HG02798 (cell line): ENCODE measurements around the gene DDR2.
"Not testable (repeated sequence)": the region's sequence is repeated elsewhere in the genome, so short reads cannot be mapped to it uniquely, and the experiment has no call there.

ENCODE experiments used
- ATAC-seq: cut with Tn5 transposase; IDR thresholded peaks from one replicate; pipeline ENCODE4 v1.9.1; 2021; ENCODE audit warnings: mild to moderate bottlenecking; ENCODE audit not compliant: unreplicated experiment, poor library complexity

DDR2 gene

GRCh38 chr1:162741574-162741973 lies 109.3 kb downstream of the DDR2 start:
- ATAC-seq = no peak

GRCh38 chr1:162746264-162746942 lies 114.1 kb downstream of the DDR2 start:
- ATAC-seq = not testable (repeated sequence)

- no peak for ATAC-seq
Measured at GRCh38 chr1:162753001-162753658, 120.9 kb downstream of the DDR2 start.

GRCh38 chr1:162753998-162754585 lies 121.8 kb downstream of the DDR2 start:
- ATAC-seq = no peak

GRCh38 chr1:162755306-162755705 lies 123.0 kb downstream of the DDR2 start:
- no peak for ATAC-seq

GRCh38 chr1:162756523-162756922 lies 124.3 kb downstream of the DDR2 start:
- no peak for ATAC-seq

GRCh38 chr1:162757476-162757875 lies 125.2 kb downstream of the DDR2 start:
- no peak for ATAC-seq

- ATAC-seq = no peak
Measured at GRCh38 chr1:162765788-162766187, 133.5 kb downstream of the DDR2 start.

GRCh38 chr1:162772571-162773154 lies 140.4 kb downstream of the DDR2 start:
- no peak for ATAC-seq

- no peak for ATAC-seq
Measured at GRCh38 chr1:162774007-162774406, 141.7 kb downstream of the DDR2 start.

- ATAC-seq = no peak
Measured at GRCh38 chr1:162779043-162779442, 146.8 kb downstream of the DDR2 start.

- ATAC-seq = no peak
Measured at GRCh38 chr1:162782671-162783070, 150.4 kb downstream of the DDR2 start.

- not testable (repeated sequence) for ATAC-seq
Measured at GRCh38 chr1:162784926-162785325, 152.7 kb downstream of the DDR2 start.

GRCh38 chr1:162788783-162789182 lies 156.5 kb downstream of the DDR2 start:
- not testable (repeated sequence) for ATAC-seq

- ATAC-seq = peak; percentile 99
Measured at GRCh38 chr1:162790303-162790984, 158.2 kb downstream of the DDR2 start, which contains the start of gene HSD17B7. Gene HSD17B7 (plus strand): TSS chr1:162790702. CDS start chr1:162790801, 99 bp downstream.

- not testable (repeated sequence) for ATAC-seq
Measured at GRCh38 chr1:162790985-162791357, 158.7 kb downstream of the DDR2 start.

- ATAC-seq = not testable (repeated sequence)
Measured at GRCh38 chr1:162794284-162794683, 162.0 kb downstream of the DDR2 start.

- not testable (repeated sequence) for ATAC-seq
Measured at GRCh38 chr1:162796617-162797279, 164.5 kb downstream of the DDR2 start.

- ATAC-seq = not testable (repeated sequence)
Measured at GRCh38 chr1:162799995-162800830, 167.9 kb downstream of the DDR2 start.
